ENCODE results near the gene SAMD11. TPM values are rescaled to one million over a fixed set of nuclear protein-coding genes. Genes with fewer than 3 reads are reported as not detected.

The SAMD11 gene
- total and polyA plus RNA-seq, 2 of the 13 experiments (the other 11 are each of a cell fraction or from before 2014, with no cell fraction given): 0.11 TPM; not detected in 1

DNA sequence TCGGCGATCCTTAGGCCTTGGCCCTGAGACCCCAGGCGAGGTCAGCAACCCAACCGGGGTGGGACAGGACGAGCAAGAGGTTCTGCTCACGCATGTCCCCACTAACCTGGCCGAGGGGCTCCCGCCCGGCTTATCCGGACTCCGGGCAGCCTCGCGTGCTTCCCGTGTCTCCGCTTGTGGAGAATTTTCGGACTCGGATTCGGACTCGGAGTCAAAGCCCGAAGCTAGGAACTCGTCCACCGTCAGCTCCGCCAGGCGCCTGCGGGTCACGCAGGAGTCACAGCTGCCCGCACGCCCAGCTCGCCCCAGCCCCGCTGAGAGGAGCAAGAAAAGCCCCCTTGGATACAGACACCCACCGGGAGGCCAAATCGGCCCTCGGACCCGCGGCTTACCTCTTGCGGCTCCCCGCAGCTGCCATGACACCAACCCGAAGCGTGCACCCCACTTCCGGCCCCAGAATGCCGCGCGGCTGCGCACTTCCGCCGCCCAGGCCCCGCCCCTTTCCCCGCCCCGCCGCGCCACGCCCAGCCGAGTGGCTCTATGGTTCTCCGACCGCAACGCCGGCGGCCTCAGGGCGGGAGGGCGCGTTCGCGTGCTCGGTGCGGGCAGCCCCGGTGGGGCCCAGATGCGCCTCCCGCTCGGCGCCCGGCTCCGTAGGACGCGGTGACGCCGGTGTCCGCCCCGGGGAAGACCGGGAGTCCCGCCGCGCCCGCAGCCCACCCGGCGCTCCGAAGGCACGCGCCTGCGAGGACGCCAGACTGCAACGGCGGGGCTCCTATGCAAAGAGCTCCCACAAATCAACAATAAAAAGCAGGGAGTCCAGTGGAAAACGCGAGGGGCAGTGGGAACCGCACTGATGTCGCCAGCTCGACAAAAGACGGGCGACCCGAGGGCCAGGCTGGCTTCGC, 35.4 kb downstream of the SAMD11 start, which contains the start of gene NOC2L (continued):
- TF ChIP-seq, protein P1, sequence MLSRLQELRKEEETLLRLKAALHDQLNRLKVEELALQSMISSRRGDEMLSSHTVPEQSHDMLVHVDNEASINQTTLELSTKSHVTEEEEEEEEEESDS (CRISPR knock-in tag; IDR thresholded peaks at IDR 0.05; ENCODE audit: borderline replicate concordance): no peak
- TF ChIP-seq, protein P2, sequence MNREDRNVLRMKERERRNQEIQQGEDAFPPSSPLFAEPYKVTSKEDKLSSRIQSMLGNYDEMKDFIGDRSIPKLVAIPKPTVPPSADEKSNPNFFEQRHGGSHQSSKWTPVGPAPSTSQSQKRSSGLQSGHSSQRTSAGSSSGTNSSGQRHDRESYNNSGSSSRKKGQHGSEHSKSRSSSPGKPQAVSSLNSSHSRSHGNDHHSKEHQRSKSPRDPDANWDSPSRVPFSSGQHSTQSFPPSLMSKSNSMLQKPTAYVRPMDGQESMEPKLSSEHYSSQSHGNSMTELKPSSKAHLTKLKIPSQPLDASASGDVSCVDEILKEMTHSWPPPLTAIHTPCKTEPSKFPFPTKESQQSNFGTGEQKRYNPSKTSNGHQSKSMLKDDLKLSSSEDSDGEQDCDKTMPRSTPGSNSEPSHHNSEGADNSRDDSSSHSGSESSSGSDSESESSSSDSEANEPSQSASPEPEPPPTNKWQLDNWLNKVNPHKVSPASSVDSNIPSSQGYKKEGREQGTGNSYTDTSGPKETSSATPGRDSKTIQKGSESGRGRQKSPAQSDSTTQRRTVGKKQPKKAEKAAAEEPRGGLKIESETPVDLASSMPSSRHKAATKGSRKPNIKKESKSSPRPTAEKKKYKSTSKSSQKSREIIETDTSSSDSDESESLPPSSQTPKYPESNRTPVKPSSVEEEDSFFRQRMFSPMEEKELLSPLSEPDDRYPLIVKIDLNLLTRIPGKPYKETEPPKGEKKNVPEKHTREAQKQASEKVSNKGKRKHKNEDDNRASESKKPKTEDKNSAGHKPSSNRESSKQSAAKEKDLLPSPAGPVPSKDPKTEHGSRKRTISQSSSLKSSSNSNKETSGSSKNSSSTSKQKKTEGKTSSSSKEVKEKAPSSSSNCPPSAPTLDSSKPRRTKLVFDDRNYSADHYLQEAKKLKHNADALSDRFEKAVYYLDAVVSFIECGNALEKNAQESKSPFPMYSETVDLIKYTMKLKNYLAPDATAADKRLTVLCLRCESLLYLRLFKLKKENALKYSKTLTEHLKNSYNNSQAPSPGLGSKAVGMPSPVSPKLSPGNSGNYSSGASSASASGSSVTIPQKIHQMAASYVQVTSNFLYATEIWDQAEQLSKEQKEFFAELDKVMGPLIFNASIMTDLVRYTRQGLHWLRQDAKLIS (CRISPR knock-in tag; IDR thresholded peaks at IDR 0.05): no peak
- TF ChIP-seq ELF1 (CRISPR knock-in tag; IDR thresholded peaks at IDR 0.05) (peak; percentile 59), FOXO1 (CRISPR knock-in tag; IDR thresholded peaks at IDR 0.05) (no peak), BCL6 (CRISPR knock-in tag; IDR thresholded peaks at IDR 0.05) (peak; percentile 7; the same call in 1 of the 2 replicates), GZF1 (CRISPR knock-in tag; IDR thresholded peaks at IDR 0.05) (no peak), ESRRA (CRISPR knock-in tag; IDR thresholded peaks at IDR 0.05; ENCODE audit: low read depth) (no peak), ZC3H13 (CRISPR knock-in tag; IDR thresholded peaks at IDR 0.05) (peak; percentile 78)
- TF ChIP-seq, protein P3, sequence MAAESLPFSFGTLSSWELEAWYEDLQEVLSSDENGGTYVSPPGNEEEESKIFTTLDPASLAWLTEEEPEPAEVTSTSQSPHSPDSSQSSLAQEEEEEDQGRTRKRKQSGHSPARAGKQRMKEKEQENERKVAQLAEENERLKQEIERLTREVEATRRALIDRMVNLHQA (CRISPR knock-in tag; IDR thresholded peaks at IDR 0.05): no peak
- TF ChIP-seq, protein P4, sequence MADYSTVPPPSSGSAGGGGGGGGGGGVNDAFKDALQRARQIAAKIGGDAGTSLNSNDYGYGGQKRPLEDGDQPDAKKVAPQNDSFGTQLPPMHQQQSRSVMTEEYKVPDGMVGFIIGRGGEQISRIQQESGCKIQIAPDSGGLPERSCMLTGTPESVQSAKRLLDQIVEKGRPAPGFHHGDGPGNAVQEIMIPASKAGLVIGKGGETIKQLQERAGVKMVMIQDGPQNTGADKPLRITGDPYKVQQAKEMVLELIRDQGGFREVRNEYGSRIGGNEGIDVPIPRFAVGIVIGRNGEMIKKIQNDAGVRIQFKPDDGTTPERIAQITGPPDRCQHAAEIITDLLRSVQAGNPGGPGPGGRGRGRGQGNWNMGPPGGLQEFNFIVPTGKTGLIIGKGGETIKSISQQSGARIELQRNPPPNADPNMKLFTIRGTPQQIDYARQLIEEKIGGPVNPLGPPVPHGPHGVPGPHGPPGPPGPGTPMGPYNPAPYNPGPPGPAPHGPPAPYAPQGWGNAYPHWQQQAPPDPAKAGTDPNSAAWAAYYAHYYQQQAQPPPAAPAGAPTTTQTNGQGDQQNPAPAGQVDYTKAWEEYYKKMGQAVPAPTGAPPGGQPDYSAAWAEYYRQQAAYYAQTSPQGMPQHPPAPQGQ (CRISPR knock-in tag; IDR thresholded peaks at IDR 0.05; ENCODE audit: borderline replicate concordance): no peak
- TF ChIP-seq, protein P5, sequence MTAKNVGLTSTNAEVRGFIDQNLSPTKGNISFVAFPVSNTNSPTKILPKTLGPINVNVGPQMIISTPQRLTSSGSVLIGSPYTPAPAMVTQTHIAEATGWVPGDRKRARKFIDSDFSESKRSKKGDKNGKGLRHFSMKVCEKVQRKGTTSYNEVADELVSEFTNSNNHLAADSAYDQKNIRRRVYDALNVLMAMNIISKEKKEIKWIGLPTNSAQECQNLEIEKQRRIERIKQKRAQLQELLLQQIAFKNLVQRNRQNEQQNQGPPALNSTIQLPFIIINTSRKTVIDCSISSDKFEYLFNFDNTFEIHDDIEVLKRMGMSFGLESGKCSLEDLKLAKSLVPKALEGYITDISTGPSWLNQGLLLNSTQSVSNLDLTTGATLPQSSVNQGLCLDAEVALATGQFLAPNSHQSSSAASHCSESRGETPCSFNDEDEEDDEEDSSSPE (CRISPR knock-in tag; IDR thresholded peaks at IDR 0.05): no peak
- TF ChIP-seq, protein P6, sequence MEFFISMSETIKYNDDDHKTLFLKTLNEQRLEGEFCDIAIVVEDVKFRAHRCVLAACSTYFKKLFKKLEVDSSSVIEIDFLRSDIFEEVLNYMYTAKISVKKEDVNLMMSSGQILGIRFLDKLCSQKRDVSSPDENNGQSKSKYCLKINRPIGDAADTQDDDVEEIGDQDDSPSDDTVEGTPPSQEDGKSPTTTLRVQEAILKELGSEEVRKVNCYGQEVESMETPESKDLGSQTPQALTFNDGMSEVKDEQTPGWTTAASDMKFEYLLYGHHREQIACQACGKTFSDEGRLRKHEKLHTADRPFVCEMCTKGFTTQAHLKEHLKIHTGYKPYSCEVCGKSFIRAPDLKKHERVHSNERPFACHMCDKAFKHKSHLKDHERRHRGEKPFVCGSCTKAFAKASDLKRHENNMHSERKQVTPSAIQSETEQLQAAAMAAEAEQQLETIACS (CRISPR knock-in tag; IDR thresholded peaks at IDR 0.05): 0 out of 2 replicates have a peak, but pooled peaks have one; percentile 42
- TF ChIP-seq, protein P7, sequence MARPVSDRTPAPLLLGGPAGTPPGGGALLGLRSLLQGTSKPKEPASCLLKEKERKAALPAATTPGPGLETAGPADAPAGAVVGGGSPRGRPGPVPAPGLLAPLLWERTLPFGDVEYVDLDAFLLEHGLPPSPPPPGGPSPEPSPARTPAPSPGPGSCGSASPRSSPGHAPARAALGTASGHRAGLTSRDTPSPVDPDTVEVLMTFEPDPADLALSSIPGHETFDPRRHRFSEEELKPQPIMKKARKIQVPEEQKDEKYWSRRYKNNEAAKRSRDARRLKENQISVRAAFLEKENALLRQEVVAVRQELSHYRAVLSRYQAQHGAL (CRISPR knock-in tag; IDR thresholded peaks at IDR 0.05; ENCODE audit: not compliant biosample characterization): no peak
- TF ChIP-seq, protein P8, sequence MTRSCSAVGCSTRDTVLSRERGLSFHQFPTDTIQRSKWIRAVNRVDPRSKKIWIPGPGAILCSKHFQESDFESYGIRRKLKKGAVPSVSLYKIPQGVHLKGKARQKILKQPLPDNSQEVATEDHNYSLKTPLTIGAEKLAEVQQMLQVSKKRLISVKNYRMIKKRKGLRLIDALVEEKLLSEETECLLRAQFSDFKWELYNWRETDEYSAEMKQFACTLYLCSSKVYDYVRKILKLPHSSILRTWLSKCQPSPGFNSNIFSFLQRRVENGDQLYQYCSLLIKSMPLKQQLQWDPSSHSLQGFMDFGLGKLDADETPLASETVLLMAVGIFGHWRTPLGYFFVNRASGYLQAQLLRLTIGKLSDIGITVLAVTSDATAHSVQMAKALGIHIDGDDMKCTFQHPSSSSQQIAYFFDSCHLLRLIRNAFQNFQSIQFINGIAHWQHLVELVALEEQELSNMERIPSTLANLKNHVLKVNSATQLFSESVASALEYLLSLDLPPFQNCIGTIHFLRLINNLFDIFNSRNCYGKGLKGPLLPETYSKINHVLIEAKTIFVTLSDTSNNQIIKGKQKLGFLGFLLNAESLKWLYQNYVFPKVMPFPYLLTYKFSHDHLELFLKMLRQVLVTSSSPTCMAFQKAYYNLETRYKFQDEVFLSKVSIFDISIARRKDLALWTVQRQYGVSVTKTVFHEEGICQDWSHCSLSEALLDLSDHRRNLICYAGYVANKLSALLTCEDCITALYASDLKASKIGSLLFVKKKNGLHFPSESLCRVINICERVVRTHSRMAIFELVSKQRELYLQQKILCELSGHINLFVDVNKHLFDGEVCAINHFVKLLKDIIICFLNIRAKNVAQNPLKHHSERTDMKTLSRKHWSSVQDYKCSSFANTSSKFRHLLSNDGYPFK (CRISPR knock-in tag; IDR thresholded peaks at IDR 0.05; ENCODE audit: borderline replicate concordance): peak; percentile 57; the same call in 1 of the 2 replicates

Data from HepG2 (cell line).